ENCODE measurements around the gene STX11.

Gene STX11

GRCh38 chr6:144232176-144232831 is 82.0 kb downstream of the STX11 start:
- FAIRE-seq: no peak
- DNase-seq (ENCODE audit: insufficient read length, low spot score): no peak
- TF ChIP-seq CTCF (IDR thresholded peaks at IDR 0.05; ENCODE audit: insufficient read depth, missing control alignments): no peak

- FAIRE-seq (no peak), DNase-seq (ENCODE audit: insufficient read length, low spot score) (no peak)
- TF ChIP-seq CTCF (IDR thresholded peaks at IDR 0.05; ENCODE audit: insufficient read depth, missing control alignments): no peak
Measured at GRCh38 chr6:144232832-144233230, 82.5 kb downstream of the STX11 start.

DNA sequence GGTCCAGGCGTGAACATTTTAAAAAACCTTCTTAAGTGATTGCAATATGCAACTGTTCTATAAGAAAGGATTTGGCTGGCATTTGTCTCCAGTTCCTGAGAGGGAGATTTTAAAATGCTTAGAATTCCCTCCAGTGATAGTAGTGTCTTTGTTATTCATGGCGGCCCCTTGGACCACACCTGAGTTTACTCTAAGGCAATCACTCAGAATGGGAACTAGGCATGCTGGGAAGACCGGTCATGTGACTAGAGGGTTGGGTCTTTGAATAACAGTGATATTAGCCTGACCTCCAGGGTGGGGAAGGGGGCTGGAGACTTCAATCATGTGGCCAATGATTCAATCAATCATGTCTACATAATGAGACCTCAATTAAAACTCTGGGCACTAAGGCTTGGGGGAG is 84.1 kb downstream of the STX11 start:
- no peak for TF ChIP-seq CTCF (IDR thresholded peaks at IDR 0.05; ENCODE audit: insufficient read depth, missing control alignments)
- FAIRE-seq (no peak), DNase-seq (ENCODE audit: insufficient read length, low spot score) (no peak)

DNA sequence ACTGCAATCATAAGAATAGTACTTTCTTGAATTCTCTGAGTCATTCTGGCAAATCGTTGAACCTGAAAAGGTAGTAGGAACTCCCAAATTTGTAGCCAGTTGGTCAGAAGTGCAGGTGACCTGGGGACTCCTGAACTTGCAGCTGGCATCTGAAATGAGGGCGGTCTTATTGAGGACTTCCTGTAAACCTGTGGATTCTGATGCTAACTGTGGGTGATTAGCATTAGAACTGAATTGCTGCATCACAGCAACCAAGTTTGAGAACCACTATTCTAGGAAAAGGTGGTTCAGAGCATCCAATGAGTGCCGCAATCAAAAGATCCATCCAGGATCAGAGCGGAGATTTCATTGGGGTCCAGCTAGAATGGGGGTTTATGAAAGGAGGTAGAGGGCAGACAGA is 84.6 kb downstream of the STX11 start:
- DNase-seq (ENCODE audit: insufficient read length, low spot score) (no peak), FAIRE-seq (no peak)
- no peak for TF ChIP-seq CTCF (IDR thresholded peaks at IDR 0.05; ENCODE audit: insufficient read depth, missing control alignments)
